AG09319 (cell line): ENCODE results near the gene SMIM43.
A peak's percentile ranks its signal among the peaks of the same experiment; 100 is the strongest.

Experiments
- DNase-seq: peaks from one replicate; pipeline ENCODE4 v3.0.0-alpha.2; 2010; ENCODE audit warnings: low read depth; ENCODE audit errors: extremely low read depth
- CTCF ChIP-seq: IDR thresholded peaks from 2 replicates; pipeline ENCODE4 v1.5.1; 2011; ENCODE audit warnings: low read depth, mild to moderate bottlenecking, inconsistent platforms, low read length, moderate library complexity

SMIM43 gene

DNA sequence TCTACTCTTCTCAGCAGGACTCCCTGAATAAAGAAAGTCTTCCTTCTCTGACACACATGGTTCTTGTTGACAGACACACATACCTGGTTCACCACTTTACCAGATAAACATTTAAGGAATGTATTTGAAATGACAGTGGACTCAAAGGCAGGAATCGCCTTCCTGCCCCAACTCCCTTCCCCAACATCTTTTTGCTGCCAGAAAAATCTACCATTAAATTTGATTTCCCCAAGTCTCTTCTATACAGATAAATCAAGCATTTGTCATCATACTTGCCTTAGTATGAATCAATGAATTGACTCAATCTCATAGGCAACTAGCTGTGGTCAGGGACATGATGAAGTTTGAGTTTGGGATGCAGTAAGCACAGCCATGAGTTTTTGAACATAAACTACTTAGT is 44.9 kb downstream of the SMIM43 start:
- no peak for DNase-seq
- no peak for TF ChIP-seq CTCF

DNA sequence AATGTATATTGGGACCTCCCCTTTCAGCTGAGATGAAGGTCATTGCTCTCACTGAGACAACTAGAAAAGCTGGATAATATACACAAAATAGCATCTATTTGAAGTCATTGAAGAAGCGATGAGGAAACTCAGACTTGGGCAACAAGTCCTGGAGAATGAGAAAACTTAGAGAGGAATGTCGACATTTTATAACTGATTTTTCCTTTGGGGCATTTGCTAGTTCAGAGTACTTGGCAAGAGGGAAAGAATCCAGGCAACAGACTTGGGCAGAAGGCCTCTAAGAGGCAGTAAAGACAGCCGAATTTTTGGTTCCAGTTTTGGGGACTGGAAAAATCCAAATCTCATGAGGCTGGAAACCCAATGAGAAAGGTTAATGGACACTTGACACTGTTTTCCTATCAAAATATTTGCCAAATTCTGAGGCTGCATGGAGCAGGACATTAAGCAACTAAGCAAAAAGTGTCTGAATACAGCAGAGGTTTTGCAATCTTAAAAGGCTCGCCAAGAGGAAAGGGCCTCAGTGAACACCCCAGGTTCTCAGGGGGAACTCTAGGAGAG is 47.2 kb downstream of the SMIM43 start:
- no peak for TF ChIP-seq CTCF

GRCh38 chr4:121714548-121714947 is 50.4 kb downstream of the SMIM43 start:
- TF ChIP-seq CTCF, result no peak
- no peak for DNase-seq

More for the DNA sequence above, 47.2 kb downstream of the SMIM43 start:
- peak; percentile 39 for DNase-seq

DNA sequence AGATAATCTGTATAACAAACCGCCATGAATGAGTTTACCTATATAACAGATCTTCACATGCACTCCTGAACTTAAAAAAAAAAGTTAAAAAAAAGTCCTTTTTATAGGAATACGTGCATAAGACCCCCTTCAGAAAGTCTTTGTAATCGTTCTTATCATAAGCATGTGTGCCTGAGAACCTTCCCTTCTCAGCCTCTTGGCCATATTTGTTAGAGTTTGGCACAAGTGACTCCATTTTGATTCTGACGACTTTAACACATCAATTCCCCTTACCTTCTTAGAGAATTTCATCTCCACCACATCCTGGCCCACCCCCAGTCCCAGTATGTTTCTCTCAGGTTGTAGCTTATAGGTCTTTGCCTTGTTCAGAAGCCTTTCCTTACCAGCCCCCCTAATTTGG is 52.2 kb downstream of the SMIM43 start:
- TF ChIP-seq CTCF, result no peak
- no peak for DNase-seq

- no peak for DNase-seq
- no peak for TF ChIP-seq CTCF
Measured at GRCh38 chr4:121712001-121712651, 52.8 kb downstream of the SMIM43 start.

DNA sequence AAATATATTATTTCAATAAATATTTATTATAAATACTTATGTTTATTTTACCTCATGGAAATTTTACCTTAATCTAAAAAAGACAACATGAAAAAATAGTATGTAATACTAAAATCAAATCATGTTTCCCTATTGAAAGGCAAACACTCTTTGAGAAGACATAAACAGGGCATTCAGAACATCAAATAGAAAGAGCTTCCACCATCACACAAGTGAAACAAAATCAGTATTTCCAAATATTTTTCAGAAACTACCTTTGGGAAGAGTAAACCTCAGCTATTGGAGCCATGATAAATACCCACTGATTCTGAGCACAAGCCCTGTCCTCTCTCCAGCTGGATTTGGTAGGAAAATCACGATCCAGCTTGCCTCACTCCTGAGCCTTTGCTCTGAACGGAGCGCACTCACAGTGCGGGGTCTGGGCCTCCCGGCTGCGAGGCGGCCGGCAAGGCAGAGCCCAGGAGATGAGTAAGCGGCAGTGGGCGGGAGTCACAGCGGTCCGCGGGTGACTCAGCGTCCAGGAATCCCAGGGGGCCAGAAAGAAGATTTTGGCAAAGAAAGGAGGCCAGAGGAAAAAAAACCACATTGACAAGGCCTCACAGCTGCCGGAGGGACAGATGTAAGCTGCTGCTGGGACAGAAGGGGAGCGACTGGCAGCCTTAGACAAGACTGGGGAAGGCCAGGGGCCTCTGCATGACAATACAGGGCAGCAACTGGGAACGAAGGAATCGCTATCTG is 53.5 kb downstream of the SMIM43 start:
- DNase-seq, result peak; percentile 77
- no peak for TF ChIP-seq CTCF

- no peak for DNase-seq
- no peak for TF ChIP-seq CTCF
Measured at GRCh38 chr4:121709766-121710405, 55.1 kb downstream of the SMIM43 start.
